GM12873 (cell line): Measurements from ENCODE around the gene PDE11A.
A peak's percentile ranks its signal among the peaks of the same experiment; 100 is the strongest.

Experiments
- TF ChIP-seq, protein P1 (sequence below): IDR thresholded peaks from 2 replicates; pipeline ENCODE4 v1.5.1; 2012; ENCODE audit warnings: low read depth, mild to moderate bottlenecking, moderate library complexity, low read length, control low read depth; ENCODE audit not compliant: insufficient read depth; ENCODE audit errors: missing control alignments

PDE11A gene

DNA sequence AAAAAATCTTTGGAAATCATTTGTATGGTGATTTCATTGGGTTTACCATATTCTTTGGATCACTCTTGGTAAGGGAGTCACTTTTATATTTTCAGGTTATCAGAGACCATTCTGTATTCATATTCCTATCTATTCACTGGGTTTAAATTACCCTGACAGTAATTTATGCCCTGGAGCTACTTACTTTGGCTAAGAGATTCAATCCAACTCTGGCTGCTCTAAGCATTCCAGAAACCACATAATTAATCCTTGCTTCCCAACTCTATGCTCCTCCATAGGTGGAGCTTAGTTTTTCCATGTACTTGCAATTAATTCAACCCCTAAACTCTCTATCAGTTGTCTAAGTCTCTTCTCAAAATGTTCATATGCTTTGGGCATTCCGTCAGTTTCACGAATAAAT is 343.7 kb downstream of the PDE11A start:
- TF ChIP-seq, protein P1, sequence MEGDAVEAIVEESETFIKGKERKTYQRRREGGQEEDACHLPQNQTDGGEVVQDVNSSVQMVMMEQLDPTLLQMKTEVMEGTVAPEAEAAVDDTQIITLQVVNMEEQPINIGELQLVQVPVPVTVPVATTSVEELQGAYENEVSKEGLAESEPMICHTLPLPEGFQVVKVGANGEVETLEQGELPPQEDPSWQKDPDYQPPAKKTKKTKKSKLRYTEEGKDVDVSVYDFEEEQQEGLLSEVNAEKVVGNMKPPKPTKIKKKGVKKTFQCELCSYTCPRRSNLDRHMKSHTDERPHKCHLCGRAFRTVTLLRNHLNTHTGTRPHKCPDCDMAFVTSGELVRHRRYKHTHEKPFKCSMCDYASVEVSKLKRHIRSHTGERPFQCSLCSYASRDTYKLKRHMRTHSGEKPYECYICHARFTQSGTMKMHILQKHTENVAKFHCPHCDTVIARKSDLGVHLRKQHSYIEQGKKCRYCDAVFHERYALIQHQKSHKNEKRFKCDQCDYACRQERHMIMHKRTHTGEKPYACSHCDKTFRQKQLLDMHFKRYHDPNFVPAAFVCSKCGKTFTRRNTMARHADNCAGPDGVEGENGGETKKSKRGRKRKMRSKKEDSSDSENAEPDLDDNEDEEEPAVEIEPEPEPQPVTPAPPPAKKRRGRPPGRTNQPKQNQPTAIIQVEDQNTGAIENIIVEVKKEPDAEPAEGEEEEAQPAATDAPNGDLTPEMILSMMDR, result no peak

DNA sequence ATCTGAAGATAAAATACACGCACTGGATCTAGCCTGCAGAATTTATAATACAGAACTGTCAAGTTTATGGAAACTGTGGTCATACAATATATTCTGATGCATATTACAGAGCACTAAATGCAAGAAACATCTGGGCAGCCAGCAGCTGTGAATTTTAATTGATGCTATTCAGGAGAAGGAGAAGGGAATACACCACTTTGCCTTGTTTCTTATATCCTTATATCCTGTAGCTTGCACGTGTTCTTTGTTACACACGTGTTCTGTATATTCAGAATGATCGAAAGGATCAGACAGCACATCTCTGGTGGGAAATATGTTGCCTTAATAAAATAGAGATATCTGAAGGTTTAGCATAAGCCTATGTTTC is 344.2 kb downstream of the PDE11A start:
- TF ChIP-seq, protein P1, result no peak

- TF ChIP-seq, protein P1, result no peak
These were observed 344.8 kb downstream of the PDE11A start for GRCh38 chr2:177727577-177728398.

DNA sequence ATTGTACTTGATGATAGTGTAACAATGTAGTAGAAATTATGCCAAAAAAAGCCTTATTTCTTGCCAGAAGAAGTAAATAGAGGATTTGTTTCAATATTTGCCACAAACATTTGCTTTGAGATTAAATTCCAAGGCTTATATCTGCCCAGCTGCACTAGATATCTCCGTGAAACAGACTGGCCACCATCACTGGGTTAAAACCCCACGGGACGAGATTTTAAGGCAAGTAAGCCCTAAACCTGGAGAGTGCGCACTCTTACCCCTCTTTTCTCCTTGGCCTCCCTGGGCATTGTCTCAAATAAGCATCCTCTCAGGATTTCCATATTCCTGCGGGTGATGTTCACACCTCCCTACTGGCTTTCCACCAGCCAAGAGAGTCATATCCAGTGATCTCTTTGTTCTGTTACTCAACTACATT is 345.6 kb downstream of the PDE11A start:
- TF ChIP-seq, protein P1, result no peak

DNA sequence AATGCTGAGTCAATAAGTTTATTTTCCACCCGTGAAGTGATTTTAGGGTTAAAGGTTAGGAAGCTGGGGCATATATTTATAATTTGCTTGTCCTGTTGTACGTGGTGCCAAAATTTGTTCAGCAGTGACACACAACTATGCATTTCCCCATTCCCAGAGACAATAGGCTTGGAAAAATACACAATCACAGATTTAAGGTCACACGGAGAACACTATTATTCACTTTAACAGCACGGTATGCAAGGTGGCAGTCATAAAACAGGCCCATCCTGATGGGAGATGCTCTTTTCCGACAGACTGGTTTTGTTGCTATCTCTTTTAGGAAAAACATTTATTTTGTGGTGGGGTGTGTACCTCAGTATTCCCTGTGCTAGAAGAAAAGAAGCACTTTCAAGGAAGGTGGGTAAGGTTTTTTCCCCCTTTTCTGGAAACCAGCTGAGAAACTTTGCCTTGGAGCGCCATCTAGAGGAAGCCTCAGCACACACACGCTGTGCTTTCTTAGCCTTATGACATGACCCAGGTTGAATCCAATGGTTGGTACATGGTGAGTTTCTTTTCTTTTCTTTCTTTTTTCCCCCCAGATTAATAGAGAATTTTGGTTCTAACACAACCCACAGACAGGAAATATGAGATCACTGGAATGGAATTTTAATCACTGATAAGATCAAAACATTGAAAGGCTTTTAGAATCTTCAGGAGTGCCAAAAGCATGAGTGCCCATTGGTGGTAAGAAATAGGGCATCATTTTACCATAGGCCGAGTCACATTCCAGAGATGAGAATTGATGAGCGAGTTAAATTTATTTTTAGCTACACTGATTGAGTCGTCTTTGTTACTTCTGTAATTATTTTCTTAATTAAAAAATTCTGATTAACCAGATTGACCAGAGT is 347.9 kb downstream of the PDE11A start:
- TF ChIP-seq, protein P1, result peak; percentile 93

DNA sequence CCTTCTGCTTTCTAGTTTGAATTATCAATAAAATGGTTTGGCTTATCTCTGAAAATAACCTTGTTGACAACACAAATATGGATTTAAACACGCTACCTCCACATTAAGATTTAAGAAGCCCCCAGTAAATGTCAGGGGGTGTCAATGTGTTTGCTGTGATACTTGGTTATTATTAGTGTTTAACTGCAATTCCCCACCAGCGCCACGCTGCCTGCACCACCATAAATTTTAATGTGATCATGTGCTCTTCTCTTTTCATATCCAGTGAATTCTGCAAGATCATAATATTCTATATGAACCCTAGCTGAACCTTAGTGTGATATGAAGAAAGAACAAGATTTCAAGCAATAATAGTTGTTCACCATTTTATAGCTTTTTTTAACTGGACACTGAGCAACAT is 349.3 kb downstream of the PDE11A start:
- TF ChIP-seq, protein P1, result no peak

GRCh38 chr2:177721818-177722567 is 350.6 kb downstream of the PDE11A start:
- TF ChIP-seq, protein P1, result no peak
